Muscle of back (tissue), 13 donors: ENCODE measurements around the gene FAM110A. TPM values are rescaled to one million over a fixed set of nuclear protein-coding genes. Genes with fewer than 3 reads are reported as not detected.
"Not testable (repeated sequence)": the region's sequence is repeated elsewhere in the genome, so short reads cannot be mapped to it uniquely, and the experiment has no call there.

ENCODE experiments used
- DNase-seq, 3 donors: peaks; one replicate each; pipeline versions ENCODE4 v3.0.0 to v3.0.0-alpha.2; 2013
- long read RNA-seq, 9 donors: transcript quantifications; one replicate each; lab custom pipeline, GENCODE V29; 2026
- polyA plus RNA-seq, 10 donors: library from polyadenylated mRNA; unstranded; fragments of 120-200 nt; gene quantifications; one replicate each; pipeline ENCODE4 v1.2.1, GENCODE V29; 2013; ENCODE audit not compliant: insufficient read length in 10 of 10

Gene FAM110A
- 10 to 100 TPM in 6 of 10 donors, 1 to 10 TPM in 4; 8.3 to 21.4 (median 12.3) TPM for polyA plus RNA-seq
- long read RNA-seq, donor 1, partial matches to known transcripts = 5 of 11 reads
- long read RNA-seq, donor 1, other reads (novel, unspliced or antisense) = 0 of 11 reads
- long read RNA-seq, donor 2, partial matches to known transcripts = 0 of 3 reads
- long read RNA-seq, donor 2, other reads (novel, unspliced or antisense) = 0 of 3 reads
- long read RNA-seq, donor 3 = 0 reads
- long read RNA-seq, donor 4, partial matches to known transcripts = 12 of 12 reads
- long read RNA-seq, donor 4, other reads (novel, unspliced or antisense) = 0 of 12 reads
- long read RNA-seq, donor 5, transcript FAM110A-204 (2 exons, 1,809 nt) = major isoform, 7 of 8 reads
- long read RNA-seq, donor 5, partial matches to known transcripts = 0 of 8 reads
- long read RNA-seq, donor 5, other reads (novel, unspliced or antisense) = 0 of 8 reads
- long read RNA-seq, donor 6 = 0 reads
- long read RNA-seq, donor 7, partial matches to known transcripts = 0 of 3 reads
- long read RNA-seq, donor 7, other reads (novel, unspliced or antisense) = 0 of 3 reads
- long read RNA-seq, donor 8, partial matches to known transcripts = 0 of 2 reads
- long read RNA-seq, donor 8, other reads (novel, unspliced or antisense) = 0 of 2 reads
- long read RNA-seq, donor 9 = 0 reads

GRCh38 chr20:833450-834150 is at the start of gene FAM110A:
FAM110A (plus strand) TSS chr20:833715; CDS start chr20:844805, 11,090 bp downstream.
- DNase-seq = peak; percentile 93 to 98 (median 97)

GRCh38 chr20:787825-788224 is 45.7 kb upstream of the FAM110A start:
- DNase-seq = no peak

- DNase-seq = no peak
Measured at GRCh38 chr20:791056-791455, 42.5 kb upstream of the FAM110A start.

GRCh38 chr20:792248-792647 is 41.3 kb upstream of the FAM110A start:
- DNase-seq = no peak

GRCh38 chr20:796921-797320 is 36.6 kb upstream of the FAM110A start:
- DNase-seq = no peak

- DNase-seq = not testable (repeated sequence)
Measured at GRCh38 chr20:798746-799145, 34.8 kb upstream of the FAM110A start.

GRCh38 chr20:800026-800425 is 33.5 kb upstream of the FAM110A start:
- not testable (repeated sequence) for DNase-seq

GRCh38 chr20:801678-802077 is 31.8 kb upstream of the FAM110A start:
- DNase-seq = no peak

GRCh38 chr20:805713-806112 is 27.8 kb upstream of the FAM110A start:
- no peak for DNase-seq

GRCh38 chr20:811776-812434 is 21.6 kb upstream of the FAM110A start:
- DNase-seq = not testable (repeated sequence)

GRCh38 chr20:812435-812814 is 21.1 kb upstream of the FAM110A start:
- DNase-seq = not testable (repeated sequence)

- no peak for DNase-seq
Measured at GRCh38 chr20:813390-813789, 20.1 kb upstream of the FAM110A start.

GRCh38 chr20:815226-815625 is 18.3 kb upstream of the FAM110A start:
- no peak for DNase-seq

- DNase-seq = peak in 2 of 3 donors; percentile 65 to 75
Measured at GRCh38 chr20:815914-816606, 17.5 kb upstream of the FAM110A start.

- no peak for DNase-seq
Measured at GRCh38 chr20:818001-818664, 15.4 kb upstream of the FAM110A start.

- DNase-seq = no peak
Measured at GRCh38 chr20:819680-820322, 13.7 kb upstream of the FAM110A start.

GRCh38 chr20:820323-820953 is 13.1 kb upstream of the FAM110A start:
- DNase-seq = no peak

- DNase-seq = no peak
Measured at GRCh38 chr20:821046-821730, 12.3 kb upstream of the FAM110A start.

GRCh38 chr20:821731-822065 is 11.8 kb upstream of the FAM110A start:
- no peak for DNase-seq
